GM19239 (cell line): ENCODE data around the gene TNRC18.
"Not testable (repeated sequence)": the region's sequence is repeated elsewhere in the genome, so short reads cannot be mapped to it uniquely, and the experiment has no call there.

Source experiments
- DNase-seq: peaks from one replicate; pipeline ENCODE4 v3.0.0; 2011; ENCODE audit warnings: low spot score; ENCODE audit not compliant: insufficient read length
- FAIRE-seq: peaks from 2 replicates; lab custom pipeline; 2011; peaks lifted over from hg19 to GRCh38; lab: Jason Lieb, UNC

Gene TNRC18, protein sequence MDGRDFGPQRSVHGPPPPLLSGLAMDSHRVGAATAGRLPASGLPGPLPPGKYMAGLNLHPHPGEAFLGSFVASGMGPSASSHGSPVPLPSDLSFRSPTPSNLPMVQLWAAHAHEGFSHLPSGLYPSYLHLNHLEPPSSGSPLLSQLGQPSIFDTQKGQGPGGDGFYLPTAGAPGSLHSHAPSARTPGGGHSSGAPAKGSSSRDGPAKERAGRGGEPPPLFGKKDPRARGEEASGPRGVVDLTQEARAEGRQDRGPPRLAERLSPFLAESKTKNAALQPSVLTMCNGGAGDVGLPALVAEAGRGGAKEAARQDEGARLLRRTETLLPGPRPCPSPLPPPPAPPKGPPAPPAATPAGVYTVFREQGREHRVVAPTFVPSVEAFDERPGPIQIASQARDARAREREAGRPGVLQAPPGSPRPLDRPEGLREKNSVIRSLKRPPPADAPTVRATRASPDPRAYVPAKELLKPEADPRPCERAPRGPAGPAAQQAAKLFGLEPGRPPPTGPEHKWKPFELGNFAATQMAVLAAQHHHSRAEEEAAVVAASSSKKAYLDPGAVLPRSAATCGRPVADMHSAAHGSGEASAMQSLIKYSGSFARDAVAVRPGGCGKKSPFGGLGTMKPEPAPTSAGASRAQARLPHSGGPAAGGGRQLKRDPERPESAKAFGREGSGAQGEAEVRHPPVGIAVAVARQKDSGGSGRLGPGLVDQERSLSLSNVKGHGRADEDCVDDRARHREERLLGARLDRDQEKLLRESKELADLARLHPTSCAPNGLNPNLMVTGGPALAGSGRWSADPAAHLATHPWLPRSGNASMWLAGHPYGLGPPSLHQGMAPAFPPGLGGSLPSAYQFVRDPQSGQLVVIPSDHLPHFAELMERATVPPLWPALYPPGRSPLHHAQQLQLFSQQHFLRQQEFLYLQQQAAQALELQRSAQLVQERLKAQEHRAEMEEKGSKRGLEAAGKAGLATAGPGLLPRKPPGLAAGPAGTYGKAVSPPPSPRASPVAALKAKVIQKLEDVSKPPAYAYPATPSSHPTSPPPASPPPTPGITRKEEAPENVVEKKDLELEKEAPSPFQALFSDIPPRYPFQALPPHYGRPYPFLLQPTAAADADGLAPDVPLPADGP (N-terminal part only)

GRCh38 chr7:5423306-5423975, at the start of gene TNRC18:
Gene TNRC18, minus strand, starts transcription at chr7:5423834. Its CDS starts 2,588 bp downstream, at chr7:5421246.
- no peak for DNase-seq
- no peak for FAIRE-seq

- DNase-seq: no peak
- no peak for FAIRE-seq
Observed at GRCh38 chr7:5472432-5473315, 49.0 kb upstream of the TNRC18 start.

GRCh38 chr7:5471623-5472022, 48.0 kb upstream of the TNRC18 start:
- not testable (repeated sequence) for FAIRE-seq, DNase-seq

GRCh38 chr7:5470816-5471215, 47.2 kb upstream of the TNRC18 start:
- no peak for FAIRE-seq
- no peak for DNase-seq

DNA sequence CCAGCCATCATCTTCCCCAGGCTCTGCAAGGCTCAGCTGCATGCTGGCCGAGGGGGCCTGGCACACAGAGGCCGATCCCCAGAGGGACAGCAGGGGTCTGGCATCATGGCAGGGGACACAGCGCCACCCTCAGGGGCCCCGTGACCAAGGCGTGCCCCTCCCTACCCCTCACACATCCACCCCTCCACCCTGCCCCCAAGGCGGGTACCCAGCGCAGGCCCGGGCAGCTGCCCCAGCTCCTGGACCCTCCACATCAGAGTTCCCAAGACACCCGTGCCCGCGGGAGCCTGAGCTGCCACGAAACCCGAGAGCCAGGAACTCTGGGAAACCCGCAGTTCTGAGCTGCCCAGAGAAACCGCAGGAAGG, 46.5 kb upstream of the TNRC18 start:
- DNase-seq (no peak), FAIRE-seq (no peak)

DNA sequence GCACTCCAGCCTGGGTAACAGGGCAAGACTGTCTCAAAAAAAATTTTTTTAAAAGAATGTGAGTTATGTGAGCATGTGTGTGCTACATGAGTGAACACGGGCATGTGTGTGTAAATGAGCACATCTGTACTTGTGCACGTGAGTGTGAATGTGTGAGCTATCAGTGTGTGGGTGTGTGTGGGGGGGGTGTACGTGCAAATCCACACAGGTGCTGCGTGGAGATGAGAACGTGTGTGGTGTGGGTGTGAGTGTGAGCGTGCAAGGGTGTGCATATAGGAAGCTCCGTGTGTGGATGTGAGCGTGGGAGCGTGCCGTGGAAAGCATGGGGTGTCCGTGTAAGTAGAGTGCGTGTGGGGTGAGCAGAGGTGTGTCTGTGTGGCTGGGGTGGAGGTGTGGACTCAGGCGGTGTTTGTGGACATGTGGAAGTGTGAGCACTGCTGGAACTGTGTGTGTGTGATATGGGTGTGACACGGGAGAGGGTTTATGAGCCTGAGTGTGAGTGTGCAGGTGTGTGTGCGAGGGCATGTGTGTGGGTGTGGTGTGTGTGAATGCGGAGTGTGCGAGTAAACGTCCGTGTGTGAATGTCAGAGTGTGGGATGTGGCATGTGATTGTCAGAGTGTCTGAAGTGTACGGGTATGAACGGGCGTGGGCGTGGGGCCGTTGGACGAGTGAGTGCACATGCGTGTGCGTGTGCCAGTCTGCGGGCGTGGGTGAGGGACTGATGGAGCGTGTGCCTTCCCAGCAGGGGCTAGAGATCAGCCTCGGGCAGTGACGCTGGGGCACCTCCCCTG, 45.9 kb upstream of the TNRC18 start:
- FAIRE-seq (no peak), DNase-seq (no peak)

GRCh38 chr7:5467645-5468044, 44.0 kb upstream of the TNRC18 start:
- FAIRE-seq (no peak), DNase-seq (no peak)

DNA sequence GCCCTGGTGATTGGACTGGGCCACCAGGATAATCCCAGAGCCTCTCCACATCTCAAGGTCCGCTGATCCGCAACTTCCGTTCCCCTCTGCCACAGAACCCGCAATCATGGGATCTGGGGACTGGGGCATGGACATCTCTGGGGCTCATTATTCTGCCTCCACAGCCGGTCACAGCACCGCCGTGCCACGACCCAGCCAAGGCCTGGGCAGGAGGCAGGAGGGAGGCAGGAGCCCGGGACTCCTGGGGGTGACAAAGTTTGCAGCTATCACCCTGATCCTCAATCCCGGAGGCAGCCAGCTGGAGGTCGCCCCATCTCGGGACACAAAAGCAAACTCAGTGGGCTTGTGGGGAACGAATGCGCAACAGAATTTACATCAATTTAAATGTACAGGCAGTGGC, 42.9 kb upstream of the TNRC18 start:
- FAIRE-seq (no peak), DNase-seq (no peak)

- DNase-seq (no peak), FAIRE-seq (no peak)
Observed at GRCh38 chr7:5463031-5463430, 39.4 kb upstream of the TNRC18 start.

GRCh38 chr7:5462216-5462615, 38.6 kb upstream of the TNRC18 start:
- no peak for FAIRE-seq

GRCh38 chr7:5458921-5459480, 35.4 kb upstream of the TNRC18 start:
- FAIRE-seq: no peak
- no peak for DNase-seq

More at GRCh38 chr7:5462216-5462615, 38.6 kb upstream of the TNRC18 start:
- no peak for DNase-seq

DNA sequence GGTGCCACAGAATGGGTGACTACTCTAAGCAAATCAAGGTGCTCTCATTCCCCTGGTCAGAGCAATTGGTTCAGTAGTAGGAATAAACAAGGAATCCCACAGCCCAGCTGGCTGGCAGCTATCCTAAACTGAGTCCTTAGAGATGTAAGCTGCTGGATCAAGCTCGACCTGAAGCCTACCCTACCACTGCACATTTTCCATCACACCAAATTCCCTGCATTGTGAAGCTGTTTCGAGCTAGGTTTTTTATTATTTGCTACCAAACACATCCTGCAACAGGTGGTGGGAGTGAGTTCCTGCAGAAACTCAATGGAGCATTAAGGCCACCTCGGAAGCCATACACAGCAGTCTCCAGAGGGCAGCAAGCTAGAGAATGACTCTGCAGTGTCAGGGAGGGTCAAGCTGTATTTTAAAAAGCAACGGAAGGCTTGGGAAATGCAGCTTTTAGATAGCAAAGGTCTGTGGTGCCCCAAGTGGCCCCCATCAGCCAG, 33.7 kb upstream of the TNRC18 start:
- no peak for DNase-seq
- FAIRE-seq: no peak

GRCh38 chr7:5456409-5456808, 32.8 kb upstream of the TNRC18 start:
- DNase-seq: no peak
- FAIRE-seq: no peak

- no peak for FAIRE-seq
Observed at GRCh38 chr7:5455581-5456219, 32.1 kb upstream of the TNRC18 start.

GRCh38 chr7:5455175-5455574, 31.5 kb upstream of the TNRC18 start:
- FAIRE-seq: no peak
- DNase-seq: no peak

More at GRCh38 chr7:5455581-5456219, 32.1 kb upstream of the TNRC18 start:
- DNase-seq: no peak

- DNase-seq: no peak
- FAIRE-seq: no peak
Observed at GRCh38 chr7:5454485-5454884, 30.9 kb upstream of the TNRC18 start.

GRCh38 chr7:5453566-5454075, 30.0 kb upstream of the TNRC18 start:
- no peak for FAIRE-seq
- DNase-seq: no peak
